ENCODE data around the gene CDH13. TPM values are rescaled to one million over a fixed set of nuclear protein-coding genes. Genes with fewer than 3 reads are reported as not detected.

The CDH13 gene
- total and polyA plus RNA-seq, 2 of the 8 experiments (the other 6 are each of a cell fraction or from before 2014, with no cell fraction given): 2.3 to 2.4 TPM

- H3K23ac ChIP-seq (ENCODE audit: insufficient read length): no peak overlapping the region
These were observed 982.4 kb downstream of the CDH13 start for GRCh38 chr16:83609178-83609577.

More at GRCh38 chr16:83609178-83609577, 982.4 kb downstream of the CDH13 start:
- no peak overlapping the region for H3K4me3 ChIP-seq (ENCODE audit: extremely low read depth in 1 of 4, insufficient read depth in 2 of 4, low read depth in 3 of 4, low read length in 4 of 4)
- CTCF ChIA-PET (ENCODE audit: partially characterized antibody): interaction anchor here (0.6 to 1.3 kb wide), 3 partner anchors 11 to 316 kb away, joined by 3 to 4 read pairs (median 3); no protein-coding TSS in a partner anchor
- no peak overlapping the region for H3K4me2 ChIP-seq (ENCODE audit: insufficient read depth in 1 of 2, low read depth in 2 of 2, low read length in 2 of 2)
- H4K8ac ChIP-seq (ENCODE audit: extremely low read depth, insufficient read depth, low read length): no peak overlapping the region
- no peaks in the 10 kb centered on the region; a peak in 1 of 8 replicates for H3K36me3 ChIP-seq (ENCODE audit: control insufficient read depth in 2 of 4, insufficient read depth in 4 of 4, low read length in 3 of 4)
- no peaks in the 10 kb centered on the region for H4K20me1 ChIP-seq (replicated peaks in 1 of 2; ENCODE audit: control insufficient read depth in 1 of 2, insufficient read depth in 2 of 2, low read length in 2 of 2)
- no peaks in the 10 kb centered on the region for H3K9me3 ChIP-seq (ENCODE audit: insufficient read depth in 2 of 2, low read depth in 1 of 2, low read length in 1 of 2)
- H3K27me3 ChIP-seq (replicated peaks in 1 of 4; ENCODE audit: control insufficient read depth in 3 of 4, extremely low read depth in 1 of 4, insufficient read depth in 3 of 4, low read length in 3 of 4): no peaks in the 10 kb centered on the region; a peak in 1 of 7 replicates
- H3K14ac ChIP-seq (ENCODE audit: insufficient read length): no peak overlapping the region
- H2BK20ac ChIP-seq (ENCODE audit: low read length): no peak overlapping the region
- no peak overlapping the region for H3K18ac ChIP-seq (ENCODE audit: extremely low read depth, low read length)
- no peak overlapping the region for H3K9ac ChIP-seq (replicated peaks in 1 of 4; ENCODE audit: extremely low read depth in 1 of 4, low read depth in 3 of 4, low read length in 3 of 4)
- DNase-seq (ENCODE audit: low read depth in 1 of 2, low spot score in 2 of 2): no peak
- no peaks in the 10 kb centered on the region for H3K79me1 ChIP-seq (ENCODE audit: low read depth, low read length)
- H4K91ac ChIP-seq (replicated peaks; ENCODE audit: insufficient read length, low read length): no peak overlapping the region
- no peak overlapping the region for H2BK15ac ChIP-seq (ENCODE audit: low read length)
- H2AK5ac ChIP-seq (ENCODE audit: low read depth, low read length): no peak overlapping the region
- POLR2A ChIA-PET (ENCODE audit: partially characterized antibody): no interaction called here
- H2AFZ ChIP-seq (ENCODE audit: low read length): no peak overlapping the region
- no peak overlapping the region for H3K56ac ChIP-seq (replicated peaks; ENCODE audit: insufficient read length, low read depth, low read length)
- H2BK5ac ChIP-seq (ENCODE audit: low read depth, low read length): no peak overlapping the region
- TF ChIP-seq SAP30 (IDR thresholded peaks at IDR 0.05; ENCODE audit: insufficient read depth, insufficient replicate concordance, low read length): no peak
- H3K27ac ChIP-seq (ENCODE audit: low read depth, low read length): no peak overlapping the region
- no peak overlapping the region for H4K5ac ChIP-seq (ENCODE audit: insufficient read length, low read depth, low read length)
- H2BK120ac ChIP-seq (replicated peaks; ENCODE audit: low read depth, low read length): no peak overlapping the region
- WGBS, 2 experiments (ENCODE audit: extremely low coverage in 1 of 2, insufficient coverage in 1 of 2, insufficient read length in 1 of 2, insufficient replicate concordance in 2 of 2, low coverage in 1 of 2, low lambda C conversion rate in 2 of 2, missing lambda C conversion rate in 1 of 2): 93% methylated on average over 4 of the region's 4 CpGs; no CpG with 5 or more reads in 1 of the 2 experiments
- H3K4ac ChIP-seq (replicated peaks; ENCODE audit: insufficient read length, low read depth, low read length): no peak overlapping the region
- H3K23me2 ChIP-seq (ENCODE audit: low read depth, low read length): no peaks in the 10 kb centered on the region
- H2BK12ac ChIP-seq (ENCODE audit: low read depth, low read length): no peak overlapping the region
- H3K4me1 ChIP-seq (replicated peaks in 1 of 4; ENCODE audit: control insufficient read depth in 3 of 4, insufficient read depth in 4 of 4, low read length in 3 of 4): peaks cover 0 to under 1% (median 0%) of the 10 kb centered on the region in 4 experiments; a peak in 1 of 7 replicates
- FAIRE-seq: no peak
- H3K79me2 ChIP-seq (ENCODE audit: control insufficient read depth in 1 of 2, insufficient read depth in 2 of 2, low read length in 2 of 2): no peaks in the 10 kb centered on the region
